ENCODE data around the gene NOD2. TPM values are rescaled to one million over a fixed set of nuclear protein-coding genes. Genes with fewer than 3 reads are reported as not detected.

NOD2 gene
- total RNA-seq (2021), result 0.17 and 0.26 TPM in 2 replicates
- long read RNA-seq, result 0 reads

DNA sequence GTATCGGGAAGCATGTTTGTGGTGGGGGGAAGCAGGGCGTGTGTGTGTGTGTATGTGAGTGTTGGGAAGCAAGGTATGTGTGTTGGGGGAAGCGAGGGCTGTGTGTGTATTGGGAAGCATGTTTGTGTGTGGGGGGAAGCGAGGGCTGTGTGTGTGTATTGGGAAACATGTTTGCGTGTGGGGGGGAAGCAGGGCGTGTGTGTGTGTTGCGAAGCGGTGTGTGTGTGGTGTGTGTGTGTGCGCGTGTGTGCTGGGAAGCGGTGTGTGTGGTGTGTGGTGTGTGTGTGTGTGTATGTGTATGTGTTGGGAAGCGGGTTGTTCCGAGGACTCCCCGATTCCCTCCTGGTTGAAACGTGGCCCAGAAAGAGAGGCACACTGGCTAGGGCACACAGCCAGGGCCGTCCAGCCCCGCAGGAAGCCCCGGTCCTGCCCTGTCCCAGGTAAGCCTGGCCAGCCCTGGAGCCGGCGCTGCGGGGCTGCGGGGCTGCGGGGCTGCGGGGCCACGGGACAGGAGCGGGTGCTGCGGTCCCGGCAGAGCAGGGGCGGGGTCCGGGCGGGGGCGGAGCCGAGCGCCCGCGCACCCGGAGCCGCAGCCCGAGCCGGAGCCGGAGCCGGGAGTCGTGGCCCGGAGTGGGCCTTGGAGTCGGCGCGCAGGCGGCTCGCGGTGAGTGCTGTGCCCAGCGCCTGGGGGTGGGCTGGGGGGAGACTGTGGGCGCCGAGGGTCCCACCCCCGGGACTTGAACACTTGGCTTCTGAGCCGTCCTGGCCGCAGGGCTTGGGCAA lies at the start of gene NOD2:
TSS of gene NOD2 (plus strand) at position 608 of the 783 bp plus-strand sequence. CDS start 5,890 bp downstream, outside the sequence.
- Histone ChIP-seq H3K14ac (ENCODE audit: insufficient read depth, low read length) (peak within 1 kb of the TSS; percentile 68), H2BK5ac (ENCODE audit: insufficient read length, low read length) (no peak within 1 kb of the TSS), H3K23me2 (ENCODE audit: insufficient read length, low read depth, low read length, poor library complexity, severe bottlenecking) (peaks cover 6% of the 10 kb centered on the region), H2BK15ac (ENCODE audit: low read depth, low read length) (no peak within 1 kb of the TSS), H3K56ac (ENCODE audit: insufficient read length, low read depth, low read length) (no peak within 1 kb of the TSS), H2BK120ac (ENCODE audit: low read depth, low read length, poor library complexity, severe bottlenecking) (no peak within 1 kb of the TSS), H3K9ac (ENCODE audit: extremely low read depth, insufficient read length, low read length) (no peak within 1 kb of the TSS), H3K79me1 (ENCODE audit: insufficient read depth, low read depth, low read length, poor library complexity, severe bottlenecking) (no peaks in the 10 kb centered on the region), H3K4ac (ENCODE audit: low read depth, low read length) (no peak within 1 kb of the TSS), H2BK20ac (ENCODE audit: low read depth, low read length, poor library complexity, severe bottlenecking) (no peak within 1 kb of the TSS), H2BK12ac (ENCODE audit: insufficient read length, low read depth, low read length) (no peak within 1 kb of the TSS), H3K23ac (ENCODE audit: insufficient read length, low read depth, low read length) (no peak within 1 kb of the TSS), H4K5ac (ENCODE audit: insufficient read length, low read depth, low read length) (no peak within 1 kb of the TSS), H3K79me2 (ENCODE audit: insufficient read depth, low read length) (no peaks in the 10 kb centered on the region), H4K20me1 (ENCODE audit: control insufficient read depth, insufficient read depth, insufficient read length) (no peaks in the 10 kb centered on the region), H3K27me3 (ENCODE audit: insufficient read depth, low read length) (peaks cover 8% of the 10 kb centered on the region; the same call in 1 of the 2 replicates), H4K8ac (replicated peaks; ENCODE audit: insufficient read length, low read depth, low read length) (peak within 1 kb of the TSS; percentile 12), H3K4me2 (ENCODE audit: insufficient read depth, insufficient read length, low read length) (peak within 1 kb of the TSS; percentile 40), H2AFZ (ENCODE audit: low read length) (no peak within 1 kb of the TSS), H3K4me1 (ENCODE audit: insufficient read depth, low read length) (no peaks in the 10 kb centered on the region), H3K9me3 (ENCODE audit: control insufficient read depth, low read depth, low read length) (no peaks in the 10 kb centered on the region), H4K91ac (ENCODE audit: insufficient read length, low read depth, low read length) (no peak within 1 kb of the TSS), H2AK5ac (ENCODE audit: insufficient read length, low read length) (no peak within 1 kb of the TSS), H3T11ph (ENCODE audit: low read length) (no peak within 1 kb of the TSS), H3K18ac (ENCODE audit: insufficient read length, low read depth, low read length) (no peak within 1 kb of the TSS), H3K27ac (ENCODE audit: insufficient read length, low read depth, low read length) (no peak within 1 kb of the TSS)
- Mint-ChIP-seq H3K36me3 (ENCODE audit: insufficient read depth in 1 of 3, low read depth in 3 of 3) (no peaks in the 10 kb centered on the region), H3K9me3 (no peaks in the 10 kb centered on the region; a peak in 2 of 5 replicates), H3K27ac (peak within 1 kb of the TSS in 1 of 3 experiments; percentile 90; a peak in 1 of 7 replicates), H3K27me3 (ENCODE audit: low read depth) (peaks cover 53% of the 10 kb centered on the region), H3K4me1 (peaks cover 9 to 11% of the 10 kb centered on the region in 2 experiments), H3K4me3 (peak within 1 kb of the TSS; percentile 52 to 81)
- 100% methylated on average over 2 of the region's 56 CpGs for WGBS (ENCODE audit: extremely low coverage, insufficient read length, low lambda C conversion rate)
- peak; percentile 53 for DNase-seq
- TF ChIP-seq, protein P1, sequence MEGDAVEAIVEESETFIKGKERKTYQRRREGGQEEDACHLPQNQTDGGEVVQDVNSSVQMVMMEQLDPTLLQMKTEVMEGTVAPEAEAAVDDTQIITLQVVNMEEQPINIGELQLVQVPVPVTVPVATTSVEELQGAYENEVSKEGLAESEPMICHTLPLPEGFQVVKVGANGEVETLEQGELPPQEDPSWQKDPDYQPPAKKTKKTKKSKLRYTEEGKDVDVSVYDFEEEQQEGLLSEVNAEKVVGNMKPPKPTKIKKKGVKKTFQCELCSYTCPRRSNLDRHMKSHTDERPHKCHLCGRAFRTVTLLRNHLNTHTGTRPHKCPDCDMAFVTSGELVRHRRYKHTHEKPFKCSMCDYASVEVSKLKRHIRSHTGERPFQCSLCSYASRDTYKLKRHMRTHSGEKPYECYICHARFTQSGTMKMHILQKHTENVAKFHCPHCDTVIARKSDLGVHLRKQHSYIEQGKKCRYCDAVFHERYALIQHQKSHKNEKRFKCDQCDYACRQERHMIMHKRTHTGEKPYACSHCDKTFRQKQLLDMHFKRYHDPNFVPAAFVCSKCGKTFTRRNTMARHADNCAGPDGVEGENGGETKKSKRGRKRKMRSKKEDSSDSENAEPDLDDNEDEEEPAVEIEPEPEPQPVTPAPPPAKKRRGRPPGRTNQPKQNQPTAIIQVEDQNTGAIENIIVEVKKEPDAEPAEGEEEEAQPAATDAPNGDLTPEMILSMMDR (conservative IDR thresholded peaks at IDR 0.05), result no peak

Measured in H9 (cell line).